Suprapubic skin (tissue), 4 donors: ENCODE results near the gene FOXJ1. TPM values are rescaled to one million over a fixed set of nuclear protein-coding genes. Genes with fewer than 3 reads are reported as not detected.
A peak's percentile ranks its signal among the peaks of the same experiment; 100 is the strongest.
"Not testable (repeated sequence)": the region's sequence is repeated elsewhere in the genome, so short reads cannot be mapped to it uniquely, and the experiment has no call there.

Experiments used
- DNase-seq, 2 donors: peaks; one replicate each; pipeline ENCODE4 v3.0.0-alpha.2; 2019; ENCODE audit warnings: low spot score in 2 of 2
- H3K27ac ChIP-seq: fragments of 200-600 bp; sonication (generic); one replicate; pipeline ENCODE4 v1.5.1; 2019
- H3K27me3 ChIP-seq: fragments of 200-600 bp; sonication (generic); one replicate; pipeline ENCODE4 v1.5.1; 2019
- H3K36me3 ChIP-seq: fragments of 200-600 bp; sonication (generic); one replicate; pipeline ENCODE4 v1.5.1; 2019
- H3K4me1 ChIP-seq: fragments of 200-600 bp; sonication (generic); one replicate; pipeline ENCODE4 v1.5.1; 2019
- H3K4me3 ChIP-seq: fragments of 200-600 bp; sonication (generic); one replicate; pipeline ENCODE4 v1.5.1; 2019; ENCODE audit warnings: mild to moderate bottlenecking
- H3K9me3 ChIP-seq: fragments of 200-600 bp; sonication (generic); one replicate; pipeline ENCODE4 v1.5.1; 2019
- CTCF ChIP-seq, 2 donors: fragments of 200-600 bp in 1 of 2; fragments of 450-650 bp in 1 of 2; sonication (generic) in 1 of 2; IDR thresholded peaks; one replicate each; pipeline ENCODE4 v1.5.1; 2016 to 2019; ENCODE audit warnings: antibody characterized with exemption in 2 of 2, mild to moderate bottlenecking in 1 of 2, moderate library complexity in 1 of 2
- EP300 ChIP-seq: sonication (generic); formaldehyde crosslinking; IDR thresholded peaks from one replicate; pipeline ENCODE4 v1.6.1; 2017; ENCODE audit warnings: antibody characterized with exemption
- POLR2A ChIP-seq, 2 donors: fragments of 450-650 bp; IDR thresholded peaks; one replicate each; pipeline ENCODE4 v1.6.1; 2017; ENCODE audit warnings: antibody characterized with exemption in 2 of 2, mild to moderate bottlenecking in 2 of 2, moderate library complexity in 2 of 2
- POLR2AphosphoS5 ChIP-seq, 3 donors: sonication (generic); formaldehyde crosslinking; IDR thresholded peaks; one replicate each; pipeline ENCODE4 v1.6.1; 2017; ENCODE audit warnings: antibody characterized with exemption in 3 of 3
- WGBS: methylation state at CpG from one replicate; pipeline ENCODE4 v1.1.5; 2018; 5-methylcytosine and 5-hydroxymethylcytosine counted together
- total RNA-seq, 4 donors: library from RNA; depleted of rRNA; stranded (reverse); fragments of >200 nt; gene quantifications; one replicate each; pipeline ENCODE4 v1.1.0, GENCODE V29; 2016

FOXJ1 gene
- 1 to 10 TPM; 2.1 to 3.6 (median 2.9) TPM for total RNA-seq

GRCh38 chr17:76141212-76142038 lies at the start of gene FOXJ1:
TSS of gene FOXJ1 (minus strand) at chr17:76141245. CDS start at chr17:76140395, 850 bp downstream.
- H3K27ac ChIP-seq, result no peak within 1 kb of the TSS
- TF ChIP-seq POLR2AphosphoS5 (IDR thresholded peaks at IDR 0.05) (no peak), POLR2A (IDR thresholded peaks at IDR 0.05) (no peak), EP300 (no peak), CTCF (IDR thresholded peaks at IDR 0.05) (no peak)
- WGBS, result 7% methylated on average over 47 of the region's 59 CpGs
- peak in 1 of 2 donors; percentile 88 for DNase-seq
- H3K4me3 ChIP-seq, result peak within 1 kb of the TSS; percentile 53
- H3K36me3 ChIP-seq, result no peaks in the 10 kb centered on the region
- H3K9me3 ChIP-seq, result no peaks in the 10 kb centered on the region
- peaks cover 42% of the 10 kb centered on the region for H3K27me3 ChIP-seq
- peaks cover 42% of the 10 kb centered on the region for H3K4me1 ChIP-seq

GRCh38 chr17:76189741-76190140 lies 48.7 kb upstream of the FOXJ1 start:
- H3K4me3 ChIP-seq, result no peak overlapping the region
- no peak overlapping the region for H3K27ac ChIP-seq
- no peaks in the 10 kb centered on the region for H3K36me3 ChIP-seq
- H3K4me1 ChIP-seq, result no peaks in the 10 kb centered on the region
- TF ChIP-seq EP300, result no peak
- TF ChIP-seq POLR2A (IDR thresholded peaks at IDR 0.05), result no peak
- no peak for TF ChIP-seq POLR2AphosphoS5 (IDR thresholded peaks at IDR 0.05)
- no peaks in the 10 kb centered on the region for H3K9me3 ChIP-seq
- WGBS, result 93% methylated on average over 4 of the region's 4 CpGs
- no peak for DNase-seq
- peaks cover 4% of the 10 kb centered on the region for H3K27me3 ChIP-seq

GRCh38 chr17:76189247-76189646 lies 48.2 kb upstream of the FOXJ1 start:
- no peak overlapping the region for H3K4me3 ChIP-seq

GRCh38 chr17:76188213-76189016 lies 47.4 kb upstream of the FOXJ1 start:
- Histone ChIP-seq H3K36me3 (no peaks in the 10 kb centered on the region), H3K27ac (no peak overlapping the region), H3K4me3 (no peak overlapping the region), H3K9me3 (no peaks in the 10 kb centered on the region), H3K4me1 (no peaks in the 10 kb centered on the region), H3K27me3 (peaks cover 4% of the 10 kb centered on the region)
- 83% methylated on average over 4 of the region's 4 CpGs for WGBS
- TF ChIP-seq POLR2AphosphoS5 (IDR thresholded peaks at IDR 0.05) (no peak), EP300 (no peak), CTCF (IDR thresholded peaks at IDR 0.05) (no peak), POLR2A (IDR thresholded peaks at IDR 0.05) (no peak)
- no peak for DNase-seq

More at GRCh38 chr17:76189247-76189646, 48.2 kb upstream of the FOXJ1 start:
- DNase-seq, result no peak
- WGBS, result 87% methylated on average over 4 of the region's 4 CpGs
- Histone ChIP-seq H3K27me3 (peaks cover 4% of the 10 kb centered on the region), H3K9me3 (no peaks in the 10 kb centered on the region), H3K27ac (no peak overlapping the region), H3K36me3 (no peaks in the 10 kb centered on the region), H3K4me1 (no peaks in the 10 kb centered on the region)
- TF ChIP-seq EP300 (no peak), POLR2A (IDR thresholded peaks at IDR 0.05) (no peak), CTCF (IDR thresholded peaks at IDR 0.05) (no peak), POLR2AphosphoS5 (IDR thresholded peaks at IDR 0.05) (no peak)

GRCh38 chr17:76186774-76187173 lies 45.7 kb upstream of the FOXJ1 start:
- not testable (repeated sequence) for H3K27ac ChIP-seq, H3K4me1 ChIP-seq, H3K36me3 ChIP-seq, DNase-seq, H3K4me3 ChIP-seq, H3K9me3 ChIP-seq, H3K27me3 ChIP-seq
- whole genome bisulfite sequencing, result 93% methylated on average over 2 of the region's 2 CpGs

GRCh38 chr17:76184290-76184689 lies 43.2 kb upstream of the FOXJ1 start:
- H3K27me3 ChIP-seq, result no peaks in the 10 kb centered on the region
- DNase-seq, result no peak
- no peak overlapping the region for H3K27ac ChIP-seq
- no peaks in the 10 kb centered on the region for H3K36me3 ChIP-seq
- peaks cover 7% of the 10 kb centered on the region for H3K4me1 ChIP-seq
- TF ChIP-seq POLR2A (IDR thresholded peaks at IDR 0.05) (no peak), CTCF (IDR thresholded peaks at IDR 0.05) (no peak), EP300 (no peak), POLR2AphosphoS5 (IDR thresholded peaks at IDR 0.05) (no peak)
- no peak overlapping the region for H3K4me3 ChIP-seq
- WGBS, result 82% methylated on average over 2 of the region's 2 CpGs
- no peaks in the 10 kb centered on the region for H3K9me3 ChIP-seq
